Lower leg skin (tissue), 3 donors: ENCODE measurements around the gene LGALS12.

ENCODE experiments used
- CTCF ChIP-seq, 3 donors: fragments of 450-650 bp; IDR thresholded peaks; one replicate each; pipeline ENCODE4 v1.5.1; 2016; ENCODE audit warnings: antibody characterized with exemption in 3 of 3, mild to moderate bottlenecking in 3 of 3, moderate library complexity in 2 of 3
- POLR2A ChIP-seq, 2 donors: fragments of 450-650 bp; IDR thresholded peaks; one replicate each; pipeline ENCODE4 v1.6.1; 2016 to 2017; ENCODE audit warnings: antibody characterized with exemption in 2 of 2, mild to moderate bottlenecking in 1 of 2, moderate library complexity in 1 of 2

- TF ChIP-seq POLR2A (IDR thresholded peaks at IDR 0.05) (no peak), CTCF (IDR thresholded peaks at IDR 0.05) (no peak)
These were observed 1.6 kb downstream of the LGALS12 start for GRCh38 chr11:63507511-63507910.
